Uterus (tissue), 4 donors: ENCODE data around the gene OPN4. TPM values are rescaled to one million over a fixed set of nuclear protein-coding genes. Genes with fewer than 3 reads are reported as not detected.

ENCODE experiments used
- DNase-seq, 2 donors: peaks; one replicate each; pipeline ENCODE4 v3.0.0-alpha.2; 2019 to 2020
- H3K27ac ChIP-seq, 2 donors: fragments of 200-600 bp; sonication (generic); 1 replicate in 1 of 2; 2 replicates in 1 of 2; pipeline ENCODE4 v1.5.1; 2016 to 2018
- H3K27me3 ChIP-seq, 2 donors: fragments of 200-600 bp; sonication (generic); one replicate each; pipeline ENCODE4 v1.5.1; 2018 to 2019; ENCODE audit warnings: control low read depth in 1 of 2
- H3K36me3 ChIP-seq, 2 donors: fragments of 200-600 bp; sonication (generic); one replicate each; pipeline ENCODE4 v1.5.1; 2019; ENCODE audit warnings: control low read depth in 1 of 2
- H3K4me1 ChIP-seq, 2 donors: fragments of 200-600 bp; sonication (generic); one replicate each; pipeline ENCODE4 v1.5.1; 2018 to 2019; ENCODE audit warnings: control low read depth in 1 of 2
- H3K4me3 ChIP-seq, 2 donors: fragments of 200-600 bp; sonication (generic); 1 replicate in 1 of 2; 2 replicates in 1 of 2; pipeline ENCODE4 v1.5.1; 2018 to 2019; ENCODE audit warnings: mild to moderate bottlenecking in 1 of 2
- H3K9me3 ChIP-seq, 2 donors: fragments of 200-600 bp; sonication (generic); one replicate each; pipeline ENCODE4 v1.5.1; 2019; ENCODE audit warnings: control low read depth in 1 of 2
- CTCF ChIP-seq, 4 experiments: fragments of 200-600 bp in 2 of 4; fragments of 450-650 bp in 2 of 4; sonication (generic) in 2 of 4; IDR thresholded peaks; one replicate each; pipeline ENCODE4 v1.5.1; 2016 to 2019; ENCODE audit warnings: antibody characterized with exemption in 4 of 4, mild to moderate bottlenecking in 2 of 4, moderate library complexity in 1 of 4
- POLR2A ChIP-seq, 2 donors: fragments of 450-650 bp; IDR thresholded peaks; one replicate each; pipeline ENCODE4 v1.6.1; 2016; ENCODE audit warnings: antibody characterized with exemption in 2 of 2, mild to moderate bottlenecking in 1 of 2, moderate library complexity in 1 of 2
- intact Hi-C: fragments of 100-400 bp; cut with DNase I; formaldehyde crosslinking; loops from one replicate; pipeline ENCODE4 v1.15.1; 2023; ENCODE audit warnings: low total_unique reads
- total RNA-seq, 4 donors: library from RNA; depleted of rRNA in 3 of 4; stranded (reverse); fragments of >200 nt in 3 of 4; gene quantifications; one replicate each; pipeline versions ENCODE4 v1.1.0 to v1.2.4, GENCODE V29; 2014 to 2023
- donor health status: DM: yes; HTN: yes; CAD: no.

OPN4 gene
- total RNA-seq, 4 donors from 2014 or later = not detected

- intact Hi-C loops = no loop called here
- Histone ChIP-seq H3K4me3 (no peak overlapping the region), H3K9me3 (no peaks in the 10 kb centered on the region), H3K36me3 (no peaks in the 10 kb centered on the region), H3K4me1 (no peaks in the 10 kb centered on the region), H3K27ac (no peak overlapping the region), H3K27me3 (no peaks in the 10 kb centered on the region)
- peak in 1 of 2 donors; percentile 13 for DNase-seq
- TF ChIP-seq CTCF (IDR thresholded peaks at IDR 0.05) = no peak
- no peak for TF ChIP-seq POLR2A (IDR thresholded peaks at IDR 0.05)
Observed at GRCh38 chr10:86658261-86658741, 4.0 kb downstream of the OPN4 start.

GRCh38 chr10:86658751-86659150, 4.4 kb downstream of the OPN4 start:
- no peak for DNase-seq
- intact Hi-C loops = no loop called here
- no peak for TF ChIP-seq POLR2A (IDR thresholded peaks at IDR 0.05)
- no peak for TF ChIP-seq CTCF (IDR thresholded peaks at IDR 0.05)
- Histone ChIP-seq H3K27ac (no peak overlapping the region), H3K36me3 (no peaks in the 10 kb centered on the region), H3K9me3 (no peaks in the 10 kb centered on the region), H3K27me3 (no peaks in the 10 kb centered on the region), H3K4me1 (no peaks in the 10 kb centered on the region), H3K4me3 (no peak overlapping the region)

- no peak for TF ChIP-seq POLR2A (IDR thresholded peaks at IDR 0.05)
- no peak for TF ChIP-seq CTCF (IDR thresholded peaks at IDR 0.05)
- Histone ChIP-seq H3K36me3 (no peaks in the 10 kb centered on the region), H3K4me1 (no peaks in the 10 kb centered on the region), H3K9me3 (no peaks in the 10 kb centered on the region), H3K4me3 (no peak overlapping the region), H3K27me3 (no peaks in the 10 kb centered on the region), H3K27ac (no peak overlapping the region)
- intact Hi-C loops = no loop called here
- DNase-seq = no peak
Observed at GRCh38 chr10:86659161-86659691, 4.9 kb downstream of the OPN4 start.

DNA sequence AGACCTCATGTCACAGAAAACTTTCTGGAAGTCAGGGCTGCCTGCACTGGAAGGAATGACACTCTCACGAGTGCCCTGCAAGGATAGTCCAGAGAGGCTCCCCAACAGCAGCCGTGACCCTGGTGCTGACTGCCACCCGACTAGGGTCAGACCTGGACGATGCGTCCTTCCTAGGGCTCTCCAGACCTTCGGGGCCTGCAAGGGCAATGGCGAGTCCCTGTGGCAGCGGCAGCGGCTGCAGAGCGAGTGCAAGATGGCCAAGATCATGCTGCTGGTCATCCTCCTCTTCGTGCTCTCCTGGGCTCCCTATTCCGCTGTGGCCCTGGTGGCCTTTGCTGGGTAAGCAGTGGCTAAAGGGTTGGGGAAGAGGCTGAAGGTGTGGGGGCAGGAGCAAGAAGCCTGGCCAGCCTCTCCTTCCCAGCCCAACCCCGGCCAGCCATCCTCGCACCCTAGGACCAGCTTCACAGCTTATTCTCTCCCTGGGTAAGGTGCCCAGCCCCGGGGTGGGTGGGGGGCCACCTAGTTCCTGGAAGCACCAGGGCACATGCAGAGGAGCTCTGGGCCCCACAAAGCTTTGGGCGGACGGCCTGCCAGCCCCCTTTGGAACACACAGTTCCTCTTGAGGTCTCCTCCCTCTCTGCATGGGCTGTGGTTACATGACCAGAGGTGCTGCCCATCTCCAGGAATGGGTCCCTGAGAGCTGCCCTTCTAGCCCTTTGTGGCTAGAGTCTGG, 5.5 kb downstream of the OPN4 start:
- intact Hi-C loops = no loop called here
- Histone ChIP-seq H3K27ac (no peak overlapping the region), H3K9me3 (no peaks in the 10 kb centered on the region), H3K4me3 (no peak overlapping the region), H3K36me3 (no peaks in the 10 kb centered on the region), H3K27me3 (no peaks in the 10 kb centered on the region), H3K4me1 (no peaks in the 10 kb centered on the region)
- DNase-seq = peak in 1 of 2 donors; percentile 6
- TF ChIP-seq POLR2A (IDR thresholded peaks at IDR 0.05) = no peak
- no peak for TF ChIP-seq CTCF (IDR thresholded peaks at IDR 0.05)
